Endodermal cell (in vitro differentiated cells): Measurements from ENCODE around the gene SLX4IP. TPM values are rescaled to one million over a fixed set of nuclear protein-coding genes. Genes with fewer than 3 reads are reported as not detected.

ENCODE experiments used
- DNase-seq: peaks from one replicate; pipeline ENCODE4 v3.0.0-alpha.2; 2017
- H3K27ac ChIP-seq: 2 replicates; pipeline ENCODE4 v1.5.1; 2013; ENCODE audit warnings: mild to moderate bottlenecking, low read depth, low read length, moderate library complexity
- H3K27me3 ChIP-seq: 2 replicates; pipeline ENCODE4 v1.6.1; 2013; ENCODE audit warnings: mild to moderate bottlenecking, low read length, moderate library complexity; ENCODE audit not compliant: insufficient read depth, control insufficient read depth, poor library complexity, severe bottlenecking
- H3K36me3 ChIP-seq: 2 replicates; pipeline ENCODE4 v1.7.0; 2013; ENCODE audit warnings: mild to moderate bottlenecking, low read length, moderate library complexity; ENCODE audit not compliant: control insufficient read depth, insufficient read depth
- H3K4me1 ChIP-seq: one replicate; pipeline ENCODE4 v1.7.0; 2013; ENCODE audit warnings: low read length; ENCODE audit not compliant: control insufficient read depth, insufficient read depth
- H3K4me3 ChIP-seq: 2 replicates; pipeline ENCODE4 v1.5.1; 2013; ENCODE audit warnings: mild to moderate bottlenecking, low read length, moderate library complexity
- H3K9ac ChIP-seq: 2 replicates; pipeline ENCODE4 v1.6.1; 2013; ENCODE audit warnings: mild to moderate bottlenecking, low read length, moderate library complexity; ENCODE audit not compliant: poor library complexity, severe bottlenecking; ENCODE audit errors: extremely low read depth
- H3K9me3 ChIP-seq: 2 replicates; pipeline ENCODE4 v1.6.1; 2013; ENCODE audit warnings: mild to moderate bottlenecking, low read length, moderate library complexity; ENCODE audit not compliant: control insufficient read depth
- H3K27ac Mint-ChIP-seq: 2 replicates; pipeline ENCODE4 v1.8.0; 2020; ENCODE audit warnings: mixed read lengths
- H3K27me3 Mint-ChIP-seq: 2 replicates; pipeline ENCODE4 v1.8.0; 2021; ENCODE audit warnings: mild to moderate bottlenecking, mixed read lengths; ENCODE audit not compliant: insufficient read depth
- H3K36me3 Mint-ChIP-seq: 2 replicates; pipeline ENCODE4 v1.8.0; 2020; ENCODE audit warnings: low read depth, mixed read lengths
- H3K4me1 Mint-ChIP-seq: 2 replicates; pipeline ENCODE4 v1.8.0; 2020; ENCODE audit warnings: mixed read lengths
- H3K4me3 Mint-ChIP-seq: 2 replicates; pipeline ENCODE4 v1.8.0; 2020; ENCODE audit warnings: mild to moderate bottlenecking, moderate library complexity, mixed read lengths
- H3K9me3 Mint-ChIP-seq: 2 replicates; pipeline ENCODE4 v1.8.0; 2020; ENCODE audit warnings: mild to moderate bottlenecking, mixed read lengths
- WGBS, 2 experiments: methylation state at CpG; one replicate each; pipeline versions ENCODE4 v1.1.5 to v1.1.7; 2013; ENCODE audit warnings: missing lambda C conversion rate in 2 of 2, mixed read lengths in 1 of 2; ENCODE audit not compliant: insufficient coverage in 1 of 2, insufficient read length in 1 of 2; 5-methylcytosine and 5-hydroxymethylcytosine counted together
- total RNA-seq, 2 donors: library from RNA; stranded (reverse); fragmentation: NEBNext Ultra II Directional in 1 of 2; extraction: Animal tissue kit (Norgen Biotek cat#: 25700) in 1 of 2; gene quantifications; 2 replicates in 1 of 2; 3 replicates in 1 of 2; pipeline ENCODE4 v1.2.1, GENCODE V29; 2021
- TF ChIP-seq, protein P1 (sequence below): fragments of 200-600 bp; sonication (generic); conservative IDR thresholded peaks from 2 replicates; pipeline ENCODE4 v1.5.0; 2021; ENCODE audit warnings: antibody characterized with exemption, mild to moderate bottlenecking

SLX4IP gene
- total RNA-seq, 2 donors from 2014 or later = 9.2 to 9.5 TPM

DNA sequence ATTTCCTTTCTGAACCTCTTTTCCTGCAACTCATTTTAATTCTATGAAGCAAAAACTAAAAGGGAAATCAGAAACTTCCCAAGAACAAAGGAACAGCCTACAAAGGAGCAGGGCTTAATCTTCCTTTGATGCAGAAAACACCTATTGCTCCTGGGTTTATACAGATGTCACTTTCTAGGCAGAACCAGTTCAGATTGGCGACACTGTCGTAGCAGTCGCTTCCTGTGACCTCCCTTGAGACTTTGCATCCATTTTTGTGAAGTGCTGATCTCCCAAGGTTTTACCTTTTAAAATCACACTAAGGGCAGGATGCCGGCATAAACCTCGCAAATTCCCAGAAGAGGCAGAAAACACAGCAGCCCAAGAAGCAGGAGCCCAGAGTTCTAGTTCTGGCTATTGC lies 198.6 kb downstream of the SLX4IP start:
- Histone ChIP-seq H3K27ac (no peak overlapping the region), H3K9me3 (no peaks in the 10 kb centered on the region), H3K36me3 (no peaks in the 10 kb centered on the region), H3K27me3 (peaks cover 58% of the 10 kb centered on the region), H3K4me3 (no peak overlapping the region), H3K4me1 (peaks cover 13% of the 10 kb centered on the region), H3K9ac (no peak overlapping the region)
- H3K9me3 Mint-ChIP-seq = no peaks in the 10 kb centered on the region
- no peak overlapping the region for H3K4me3 Mint-ChIP-seq
- TF ChIP-seq, protein P1, sequence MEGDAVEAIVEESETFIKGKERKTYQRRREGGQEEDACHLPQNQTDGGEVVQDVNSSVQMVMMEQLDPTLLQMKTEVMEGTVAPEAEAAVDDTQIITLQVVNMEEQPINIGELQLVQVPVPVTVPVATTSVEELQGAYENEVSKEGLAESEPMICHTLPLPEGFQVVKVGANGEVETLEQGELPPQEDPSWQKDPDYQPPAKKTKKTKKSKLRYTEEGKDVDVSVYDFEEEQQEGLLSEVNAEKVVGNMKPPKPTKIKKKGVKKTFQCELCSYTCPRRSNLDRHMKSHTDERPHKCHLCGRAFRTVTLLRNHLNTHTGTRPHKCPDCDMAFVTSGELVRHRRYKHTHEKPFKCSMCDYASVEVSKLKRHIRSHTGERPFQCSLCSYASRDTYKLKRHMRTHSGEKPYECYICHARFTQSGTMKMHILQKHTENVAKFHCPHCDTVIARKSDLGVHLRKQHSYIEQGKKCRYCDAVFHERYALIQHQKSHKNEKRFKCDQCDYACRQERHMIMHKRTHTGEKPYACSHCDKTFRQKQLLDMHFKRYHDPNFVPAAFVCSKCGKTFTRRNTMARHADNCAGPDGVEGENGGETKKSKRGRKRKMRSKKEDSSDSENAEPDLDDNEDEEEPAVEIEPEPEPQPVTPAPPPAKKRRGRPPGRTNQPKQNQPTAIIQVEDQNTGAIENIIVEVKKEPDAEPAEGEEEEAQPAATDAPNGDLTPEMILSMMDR = no peak
- no peak overlapping the region for H3K27ac Mint-ChIP-seq
- peaks cover 6% of the 10 kb centered on the region for H3K36me3 Mint-ChIP-seq
- 83 to 91% methylated on average over 4 to 5 of the region's 5 CpGs for WGBS, 2 experiments
- DNase-seq = no peak
- peaks cover 77% of the 10 kb centered on the region for H3K27me3 Mint-ChIP-seq
- peaks cover 37% of the 10 kb centered on the region for H3K4me1 Mint-ChIP-seq

DNA sequence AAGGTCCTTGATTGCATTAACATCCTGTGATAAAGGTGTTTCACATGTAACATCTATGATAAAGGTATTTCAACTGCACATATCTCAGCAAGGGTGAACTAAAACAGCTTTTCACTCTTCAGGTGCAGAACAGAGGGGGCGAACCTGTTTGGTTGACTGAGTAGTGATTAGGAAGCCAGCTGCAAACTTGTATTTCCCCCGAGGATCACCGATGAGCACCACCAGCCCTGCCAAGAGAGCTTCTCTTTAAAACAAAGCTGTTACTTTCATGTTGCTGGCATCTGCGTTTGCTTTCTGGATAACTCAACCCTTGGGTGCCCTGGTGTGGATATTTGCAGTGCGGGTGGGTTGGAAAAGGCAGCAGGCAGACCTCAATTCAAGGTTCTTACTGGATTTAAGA lies 199.1 kb downstream of the SLX4IP start:
- H3K4me1 Mint-ChIP-seq = peaks cover 40% of the 10 kb centered on the region
- DNase-seq = no peak
- H3K27ac Mint-ChIP-seq = no peak overlapping the region
- WGBS, 2 experiments = 91 to 98% methylated on average over 5 of the region's 5 CpGs
- TF ChIP-seq, protein P1 = no peak
- H3K36me3 ChIP-seq = no peaks in the 10 kb centered on the region
- H3K36me3 Mint-ChIP-seq = peaks cover 8% of the 10 kb centered on the region
- H3K27ac ChIP-seq = no peak overlapping the region
- H3K27me3 ChIP-seq = peaks cover 58% of the 10 kb centered on the region
- no peaks in the 10 kb centered on the region for H3K9me3 ChIP-seq
- H3K4me3 ChIP-seq = no peak overlapping the region
- no peak overlapping the region for H3K9ac ChIP-seq
- H3K4me1 ChIP-seq = peaks cover 14% of the 10 kb centered on the region
- H3K4me3 Mint-ChIP-seq = no peak overlapping the region
- H3K9me3 Mint-ChIP-seq = no peaks in the 10 kb centered on the region
- H3K27me3 Mint-ChIP-seq = peaks cover 79% of the 10 kb centered on the region

DNA sequence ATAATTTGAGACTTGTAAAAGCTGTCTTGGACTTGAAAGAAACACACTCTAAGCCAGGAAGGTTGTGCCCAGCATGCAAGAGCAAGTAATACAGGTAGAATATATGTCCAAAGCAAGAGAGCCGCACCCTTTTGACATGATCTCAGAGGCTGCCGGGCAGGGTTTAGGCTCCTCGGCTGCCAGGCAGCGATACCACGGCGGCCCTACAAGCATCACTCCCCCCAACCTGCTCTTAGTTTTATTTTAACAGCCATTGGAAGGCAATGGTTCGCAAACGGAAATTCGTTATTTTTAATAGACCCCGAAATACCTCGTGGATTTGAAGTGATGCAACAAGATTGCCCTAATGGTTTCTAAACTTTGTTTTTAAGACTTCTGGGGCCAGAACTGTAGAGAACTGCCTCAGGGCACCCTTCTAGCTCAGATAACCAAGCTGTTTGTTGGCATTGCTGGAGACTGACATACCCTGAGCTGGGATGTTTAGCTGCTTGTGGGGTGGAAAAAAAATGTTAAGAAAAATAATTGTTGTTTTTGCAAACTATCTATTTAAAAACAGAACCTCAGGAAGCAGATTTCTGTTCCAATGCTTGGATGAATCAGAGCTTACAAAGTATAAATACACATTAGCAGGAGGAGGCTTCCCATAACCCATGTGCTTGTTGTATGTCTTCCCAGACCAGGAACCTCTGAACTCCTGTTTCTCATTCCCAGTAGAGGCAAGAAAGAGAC lies 199.7 kb downstream of the SLX4IP start:
- H3K4me1 ChIP-seq = peaks cover 20% of the 10 kb centered on the region
- peaks cover 46% of the 10 kb centered on the region for H3K4me1 Mint-ChIP-seq
- H3K27ac ChIP-seq = no peak overlapping the region
- H3K36me3 ChIP-seq = no peaks in the 10 kb centered on the region
- TF ChIP-seq, protein P1 = no peak
- 90 to 99% methylated on average over 11 of the region's 11 CpGs for WGBS, 2 experiments
- no peak overlapping the region for H3K4me3 ChIP-seq
- H3K9ac ChIP-seq = no peak overlapping the region
- peaks cover 80% of the 10 kb centered on the region for H3K27me3 Mint-ChIP-seq
- no peaks in the 10 kb centered on the region for H3K9me3 ChIP-seq
- H3K9me3 Mint-ChIP-seq = no peaks in the 10 kb centered on the region
- peaks cover 58% of the 10 kb centered on the region for H3K27me3 ChIP-seq
- no peak overlapping the region for H3K4me3 Mint-ChIP-seq
- peaks cover 14% of the 10 kb centered on the region for H3K36me3 Mint-ChIP-seq
- H3K27ac Mint-ChIP-seq = no peak overlapping the region
- no peak for DNase-seq
